PFSK-1 (cell line): Measurements from ENCODE around the gene LONRF2.

Source experiments
- FOXP2 ChIP-seq: optimal IDR thresholded peaks from 2 replicates; pipeline ENCODE3; 2011; ENCODE audit warnings: borderline replicate concordance, control low read depth, inconsistent platforms; ENCODE audit not compliant: insufficient read depth; ENCODE audit errors: extremely low read length, extremely low read depth
- POLR2AphosphoS5 ChIP-seq: IDR thresholded peaks from 2 replicates; pipeline ENCODE4 v1.6.1; 2012; ENCODE audit warnings: low read depth, mild to moderate bottlenecking, control low read depth, low read length, moderate library complexity
- SIN3A ChIP-seq: IDR thresholded peaks from 2 replicates; pipeline ENCODE4 v1.6.1; 2012; ENCODE audit warnings: mild to moderate bottlenecking, low read length, moderate library complexity, borderline replicate concordance; ENCODE audit not compliant: insufficient read depth
- TAF1 ChIP-seq: IDR thresholded peaks from 2 replicates; pipeline ENCODE4 v1.6.1; 2012; ENCODE audit warnings: low read length, control low read depth, borderline replicate concordance; ENCODE audit not compliant: insufficient read depth
- TF ChIP-seq, protein P1 (sequence below), 2 experiments: IDR thresholded peaks; 2 replicates each; pipeline versions ENCODE4 v1.6.1 to v1.8.0; 2011 to 2012; ENCODE audit warnings: low read depth in 2 of 2, low read length in 2 of 2, control low read depth in 1 of 2, inconsistent platforms in 1 of 2, mild to moderate bottlenecking in 1 of 2, moderate library complexity in 1 of 2; ENCODE audit not compliant: insufficient read depth in 1 of 2

The LONRF2 gene

DNA sequence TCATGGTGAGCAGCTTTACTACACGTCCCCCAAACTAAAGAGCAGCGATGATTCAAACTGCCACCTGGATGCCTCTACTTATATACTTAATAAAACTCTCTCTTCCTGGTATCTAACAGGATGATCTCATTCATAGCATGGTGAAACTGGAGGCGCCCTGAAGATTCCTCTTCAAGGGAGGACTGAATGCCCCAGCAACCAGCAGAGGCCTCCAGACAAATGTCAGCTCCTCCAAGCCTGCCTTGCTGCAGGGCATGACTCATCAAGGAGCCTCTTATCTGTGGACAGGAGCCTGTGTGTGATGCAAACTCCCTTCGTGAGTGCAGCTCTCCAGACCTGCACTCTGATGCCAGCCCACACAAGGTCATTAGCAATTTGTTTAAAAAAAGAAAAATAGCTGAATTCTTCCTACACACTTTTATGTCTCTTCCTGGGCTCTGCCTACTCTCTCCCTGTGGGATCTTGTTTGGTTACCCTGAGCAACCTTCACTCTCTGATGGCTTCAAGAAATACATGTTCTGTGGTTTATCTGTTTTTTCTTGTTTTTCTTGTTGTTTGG lies 30.2 kb downstream of the LONRF2 start:
- TF ChIP-seq POLR2AphosphoS5 (no peak), TAF1 (no peak), FOXP2 (no peak), SIN3A (no peak)
- TF ChIP-seq, protein P1, sequence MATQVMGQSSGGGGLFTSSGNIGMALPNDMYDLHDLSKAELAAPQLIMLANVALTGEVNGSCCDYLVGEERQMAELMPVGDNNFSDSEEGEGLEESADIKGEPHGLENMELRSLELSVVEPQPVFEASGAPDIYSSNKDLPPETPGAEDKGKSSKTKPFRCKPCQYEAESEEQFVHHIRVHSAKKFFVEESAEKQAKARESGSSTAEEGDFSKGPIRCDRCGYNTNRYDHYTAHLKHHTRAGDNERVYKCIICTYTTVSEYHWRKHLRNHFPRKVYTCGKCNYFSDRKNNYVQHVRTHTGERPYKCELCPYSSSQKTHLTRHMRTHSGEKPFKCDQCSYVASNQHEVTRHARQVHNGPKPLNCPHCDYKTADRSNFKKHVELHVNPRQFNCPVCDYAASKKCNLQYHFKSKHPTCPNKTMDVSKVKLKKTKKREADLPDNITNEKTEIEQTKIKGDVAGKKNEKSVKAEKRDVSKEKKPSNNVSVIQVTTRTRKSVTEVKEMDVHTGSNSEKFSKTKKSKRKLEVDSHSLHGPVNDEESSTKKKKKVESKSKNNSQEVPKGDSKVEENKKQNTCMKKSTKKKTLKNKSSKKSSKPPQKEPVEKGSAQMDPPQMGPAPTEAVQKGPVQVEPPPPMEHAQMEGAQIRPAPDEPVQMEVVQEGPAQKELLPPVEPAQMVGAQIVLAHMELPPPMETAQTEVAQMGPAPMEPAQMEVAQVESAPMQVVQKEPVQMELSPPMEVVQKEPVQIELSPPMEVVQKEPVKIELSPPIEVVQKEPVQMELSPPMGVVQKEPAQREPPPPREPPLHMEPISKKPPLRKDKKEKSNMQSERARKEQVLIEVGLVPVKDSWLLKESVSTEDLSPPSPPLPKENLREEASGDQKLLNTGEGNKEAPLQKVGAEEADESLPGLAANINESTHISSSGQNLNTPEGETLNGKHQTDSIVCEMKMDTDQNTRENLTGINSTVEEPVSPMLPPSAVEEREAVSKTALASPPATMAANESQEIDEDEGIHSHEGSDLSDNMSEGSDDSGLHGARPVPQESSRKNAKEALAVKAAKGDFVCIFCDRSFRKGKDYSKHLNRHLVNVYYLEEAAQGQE (IDR thresholded peaks at IDR 0.05; ENCODE audit: insufficient read depth in 1 of 2, low read depth in 2 of 2, low read length in 2 of 2): no peak

DNA sequence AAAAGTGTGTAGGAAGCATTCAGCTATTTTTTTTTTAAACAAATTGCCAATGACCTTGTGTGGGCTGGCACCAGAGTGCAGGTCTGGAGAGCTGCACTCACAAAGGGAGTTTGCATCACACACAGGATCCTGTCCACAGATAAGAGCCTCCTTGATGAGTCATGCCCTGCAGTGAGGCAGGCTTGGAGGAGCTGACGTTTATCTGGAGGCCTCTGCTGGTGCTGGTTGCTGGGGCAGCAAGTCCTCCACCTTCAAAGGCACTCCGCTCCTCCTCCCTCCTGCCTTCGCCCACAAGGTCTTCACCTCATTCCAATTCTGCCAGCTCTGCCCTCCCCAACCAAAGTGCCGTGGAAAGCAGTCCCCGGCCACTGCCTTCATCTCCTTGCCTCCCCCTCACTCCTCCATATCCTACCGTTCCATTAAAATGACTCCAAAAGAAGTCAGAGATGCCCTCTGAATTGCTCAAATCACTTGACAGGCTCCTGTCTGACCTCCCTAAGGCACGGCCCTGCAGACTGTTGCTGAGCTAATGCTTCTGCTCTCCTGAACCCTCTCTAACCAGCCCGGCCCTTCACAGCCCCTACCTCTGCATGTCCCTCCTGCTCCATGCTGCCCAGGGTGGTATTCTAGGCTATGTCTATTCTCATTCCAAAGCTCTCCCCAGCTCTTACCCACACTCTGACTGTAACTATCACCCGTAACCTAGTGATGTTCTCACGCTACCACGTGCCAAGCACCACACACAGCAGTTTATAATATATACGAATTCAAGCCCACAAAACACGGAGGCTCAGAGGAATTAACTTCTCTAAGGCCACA lies 30.9 kb downstream of the LONRF2 start:
- TF ChIP-seq, protein P1 (IDR thresholded peaks at IDR 0.05; ENCODE audit: insufficient read depth in 1 of 2, low read depth in 2 of 2, low read length in 2 of 2): 0 out of 4 replicates have a peak, but pooled peaks of 1 of the 2 experiments have one; percentile 13
- no peak for TF ChIP-seq SIN3A

DNA sequence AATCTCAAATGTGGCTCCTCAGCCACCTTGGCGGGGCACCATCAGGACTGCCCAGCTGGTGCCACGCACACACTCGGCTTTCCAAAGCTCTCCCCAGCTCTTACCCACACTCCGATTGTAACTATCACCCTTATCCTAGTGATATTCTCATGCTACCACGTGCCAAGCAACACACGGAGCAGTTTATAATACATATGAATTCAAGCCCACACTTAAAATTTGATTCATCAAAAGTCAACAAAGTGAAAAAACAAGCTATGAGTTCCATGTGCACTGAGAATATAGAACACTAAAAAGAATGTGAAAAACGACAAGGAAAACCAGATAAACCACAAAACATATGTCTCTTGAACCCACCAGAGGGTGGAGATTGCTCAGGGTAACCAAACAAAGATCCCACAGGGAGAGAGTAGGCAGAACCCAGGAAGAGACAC lies 31.6 kb downstream of the LONRF2 start:
- TF ChIP-seq POLR2AphosphoS5 (no peak), TAF1 (no peak), SIN3A (no peak)
- TF ChIP-seq, protein P1 (IDR thresholded peaks at IDR 0.05; ENCODE audit: insufficient read depth in 1 of 2, low read depth in 2 of 2, low read length in 2 of 2): no peak

DNA sequence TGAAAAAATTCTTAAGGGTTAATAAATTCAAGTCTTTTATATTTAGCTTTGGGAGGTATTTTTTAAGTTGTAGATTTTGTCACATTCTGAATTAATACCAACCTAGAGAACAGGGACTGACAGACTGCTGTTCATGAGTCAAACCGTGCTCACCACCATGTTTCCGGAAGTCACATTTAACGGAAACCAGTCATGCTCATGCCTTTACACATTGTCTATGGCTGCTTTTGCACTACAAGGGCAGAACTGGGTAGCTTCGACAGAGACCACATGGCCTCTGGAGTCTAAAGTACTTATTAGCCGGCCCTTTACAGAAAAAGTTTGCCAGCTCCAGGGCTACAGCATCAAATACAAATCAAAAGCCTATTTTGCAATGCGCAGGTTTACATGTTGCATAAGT lies 33.3 kb downstream of the LONRF2 start:
- no peak for TF ChIP-seq FOXP2
- TF ChIP-seq SIN3A: no peak
- TF ChIP-seq, protein P1 (IDR thresholded peaks at IDR 0.05; ENCODE audit: insufficient read depth in 1 of 2, low read depth in 2 of 2, low read length in 2 of 2): no peak
- TF ChIP-seq POLR2AphosphoS5: no peak
- TF ChIP-seq TAF1: no peak

DNA sequence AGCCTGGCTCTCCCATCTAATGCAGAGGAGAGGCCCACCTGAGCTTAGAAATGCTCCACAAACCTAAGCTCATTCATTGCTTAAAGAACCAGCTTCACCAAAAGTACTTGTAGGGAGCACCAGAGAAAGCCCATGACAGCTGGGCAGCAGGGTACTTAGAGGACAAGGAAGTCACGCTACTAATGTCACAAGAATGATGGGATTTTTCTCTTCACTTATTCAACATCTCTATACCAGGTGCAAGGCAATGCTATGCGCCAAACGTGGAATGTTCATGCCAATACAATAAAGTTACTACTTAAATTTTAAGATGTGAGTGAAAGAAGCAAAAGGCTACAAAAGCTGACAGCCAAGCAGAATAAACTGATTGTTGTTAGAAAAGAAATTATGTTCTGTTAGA lies 36.0 kb downstream of the LONRF2 start:
- TF ChIP-seq TAF1 (no peak), POLR2AphosphoS5 (no peak), SIN3A (no peak), FOXP2 (no peak)
- TF ChIP-seq, protein P1 (IDR thresholded peaks at IDR 0.05; ENCODE audit: insufficient read depth in 1 of 2, low read depth in 2 of 2, low read length in 2 of 2): no peak
